Kidney tubule cell (primary cell): Measurements from ENCODE around the gene DUSP8.
"Not testable (repeated sequence)": the region's sequence is repeated elsewhere in the genome, so short reads cannot be mapped to it uniquely, and the experiment has no call there.

Experiments used
- DNase-seq: peaks from one replicate; pipeline ENCODE4 v3.0.0-alpha.2; 2018; ENCODE audit warnings: low spot score

The DUSP8 gene

GRCh38 chr11:1572197-1573076 lies at the start of gene DUSP8:
TSS of gene DUSP8 (minus strand) at chr11:1572271. CDS start at chr11:1565826, 6,445 bp downstream.
- peak; percentile 96 for DNase-seq

GRCh38 chr11:1619449-1619848 lies 47.4 kb upstream of the DUSP8 start:
- peak; percentile 67 for DNase-seq

- no peak for DNase-seq
Observed at GRCh38 chr11:1618231-1618630, 46.2 kb upstream of the DUSP8 start.

GRCh38 chr11:1608363-1608762 lies 36.3 kb upstream of the DUSP8 start, which contains the start of gene KRTAP5-3:
TSS of gene KRTAP5-3 (minus strand) at chr11:1608463. CDS start at chr11:1608385, 78 bp downstream.
- DNase-seq, result no peak

GRCh38 chr11:1607901-1608300 lies 35.8 kb upstream of the DUSP8 start:
- not testable (repeated sequence) for DNase-seq

- DNase-seq, result not testable (repeated sequence)
Observed at GRCh38 chr11:1607156-1607845, 35.2 kb upstream of the DUSP8 start.

GRCh38 chr11:1605923-1606322 lies 33.9 kb upstream of the DUSP8 start:
- DNase-seq, result not testable (repeated sequence)

GRCh38 chr11:1604711-1605110 lies 32.6 kb upstream of the DUSP8 start:
- no peak for DNase-seq

GRCh38 chr11:1604181-1604580 lies 32.1 kb upstream of the DUSP8 start:
- no peak for DNase-seq

- DNase-seq, result no peak
Observed at GRCh38 chr11:1603629-1604028, 31.6 kb upstream of the DUSP8 start.

GRCh38 chr11:1601663-1602062 lies 29.6 kb upstream of the DUSP8 start:
- not testable (repeated sequence) for DNase-seq

GRCh38 chr11:1600626-1601025 lies 28.6 kb upstream of the DUSP8 start:
- no peak for DNase-seq

- no peak for DNase-seq
Observed at GRCh38 chr11:1598816-1599215, 26.7 kb upstream of the DUSP8 start.

GRCh38 chr11:1598406-1598805 lies 26.3 kb upstream of the DUSP8 start:
- DNase-seq, result not testable (repeated sequence)

GRCh38 chr11:1597994-1598380 lies 25.9 kb upstream of the DUSP8 start, which contains the start of gene KRTAP5-2:
TSS of gene KRTAP5-2 (minus strand) at chr11:1598294. CDS start at chr11:1598250, 44 bp downstream.
- no peak for DNase-seq

GRCh38 chr11:1597331-1597993 lies 25.4 kb upstream of the DUSP8 start:
- no peak for DNase-seq

GRCh38 chr11:1596576-1597121 lies 24.6 kb upstream of the DUSP8 start:
- DNase-seq, result not testable (repeated sequence)

- DNase-seq, result not testable (repeated sequence)
Observed at GRCh38 chr11:1595994-1596575, 24.0 kb upstream of the DUSP8 start.

- DNase-seq, result no peak
Observed at GRCh38 chr11:1592628-1593027, 20.6 kb upstream of the DUSP8 start.

- DNase-seq, result no peak
Observed at GRCh38 chr11:1589996-1590395, 17.9 kb upstream of the DUSP8 start.

GRCh38 chr11:1589191-1589963 lies 17.3 kb upstream of the DUSP8 start:
- peak; percentile 43 for DNase-seq
